Ishikawa (cell line): ENCODE results near the gene GABPB1.

Experiments
- CEBPB ChIP-seq: IDR thresholded peaks from 2 replicates; pipeline ENCODE4 v1.6.1; 2012
- CREB1 ChIP-seq: IDR thresholded peaks from 2 replicates; pipeline ENCODE4 v1.6.1; 2012; ENCODE audit warnings: low read depth
- EGR1 ChIP-seq: IDR thresholded peaks from 2 replicates; pipeline ENCODE4 v1.6.1; 2012
- EP300 ChIP-seq: IDR thresholded peaks from 2 replicates; pipeline ENCODE4 v1.6.1; 2012; ENCODE audit warnings: borderline replicate concordance
- FOXM1 ChIP-seq: IDR thresholded peaks from 2 replicates; pipeline ENCODE4 v1.6.1; 2012; ENCODE audit warnings: low read depth, borderline replicate concordance
- MAX ChIP-seq: IDR thresholded peaks from 2 replicates; pipeline ENCODE4 v1.6.1; 2012
- NFIC ChIP-seq: IDR thresholded peaks from 2 replicates; pipeline ENCODE4 v1.6.1; 2012
- RAD21 ChIP-seq: IDR thresholded peaks from 2 replicates; pipeline ENCODE4 v1.6.1; 2012; ENCODE audit warnings: low read depth
- REST ChIP-seq: IDR thresholded peaks from 2 replicates; pipeline ENCODE4 v1.6.1; 2012; ENCODE audit warnings: low read depth, mild to moderate bottlenecking
- TAF1 ChIP-seq: IDR thresholded peaks from 2 replicates; pipeline ENCODE4 v1.6.1; 2012; ENCODE audit warnings: low read depth, mild to moderate bottlenecking
- TCF12 ChIP-seq: IDR thresholded peaks from 2 replicates; pipeline ENCODE4 v1.6.1; 2012; ENCODE audit warnings: low read depth
- TEAD4 ChIP-seq: IDR thresholded peaks from 2 replicates; pipeline ENCODE4 v1.6.1; 2012
- USF1 ChIP-seq: IDR thresholded peaks from 2 replicates; pipeline ENCODE4 v1.6.1; 2012
- ZBTB7A ChIP-seq: IDR thresholded peaks from 2 replicates; pipeline ENCODE4 v1.6.1; 2012; ENCODE audit warnings: low read depth

Gene GABPB1

GRCh38 chr15:50280271-50280670, 74.7 kb downstream of the GABPB1 start:
- TF ChIP-seq CREB1 (no peak), MAX (no peak), NFIC (no peak), EP300 (no peak), TAF1 (no peak), RAD21 (no peak), ZBTB7A (no peak), USF1 (no peak), REST (no peak), TEAD4 (no peak)

GRCh38 chr15:50278496-50278895, 76.5 kb downstream of the GABPB1 start:
- TF ChIP-seq NFIC (no peak), TAF1 (no peak), ZBTB7A (no peak), EGR1 (no peak), FOXM1 (no peak), TEAD4 (no peak), CREB1 (no peak), EP300 (no peak), CEBPB (no peak), RAD21 (no peak), REST (no peak)

GRCh38 chr15:50277370-50277769, 77.6 kb downstream of the GABPB1 start:
- no peak for TF ChIP-seq TEAD4
- no peak for TF ChIP-seq REST
- no peak for TF ChIP-seq NFIC
- no peak for TF ChIP-seq FOXM1
- no peak for TF ChIP-seq EGR1
- no peak for TF ChIP-seq EP300
- no peak for TF ChIP-seq RAD21
- no peak for TF ChIP-seq ZBTB7A
- TF ChIP-seq TCF12: no peak
- TF ChIP-seq TAF1: no peak
- no peak for TF ChIP-seq CREB1
- TF ChIP-seq MAX: no peak

GRCh38 chr15:50275908-50276307, 79.1 kb downstream of the GABPB1 start:
- no peak for TF ChIP-seq REST
- no peak for TF ChIP-seq ZBTB7A
- TF ChIP-seq TCF12: no peak
- no peak for TF ChIP-seq FOXM1
- no peak for TF ChIP-seq USF1
